Spleen (tissue), 11 donors: ENCODE measurements around the gene NSD1. TPM values are rescaled to one million over a fixed set of nuclear protein-coding genes. Genes with fewer than 3 reads are reported as not detected.
A peak's percentile ranks its signal among the peaks of the same experiment; 100 is the strongest.

ENCODE experiments used
- DNase-seq: peaks from one replicate; pipeline ENCODE4 v3.0.0-alpha.2; 2020
- H3K27ac ChIP-seq, 8 donors: fragments of 200-600 bp; sonication (generic) in 7 of 8; 1 replicate in 4 of 8; 2 replicates in 4 of 8; pipeline versions ENCODE4 v1.5.0 to v1.8.0; 2016 to 2021; ENCODE audit warnings: inconsistent platforms in 4 of 8, mild to moderate bottlenecking in 4 of 8, moderate library complexity in 1 of 8
- H3K27me3 ChIP-seq, 7 donors: fragments of 200-600 bp; sonication (generic) in 6 of 7; replicated peaks in 1 of 7; 1 replicate in 4 of 7; 2 replicates in 3 of 7; pipeline versions ENCODE4 v1.5.0 to v1.8.0; 2016 to 2021; ENCODE audit warnings: inconsistent platforms in 3 of 7, mild to moderate bottlenecking in 1 of 7
- H3K36me3 ChIP-seq, 6 donors: fragments of 200-600 bp; sonication (generic) in 5 of 6; 1 replicate in 4 of 6; 2 replicates in 2 of 6; pipeline versions ENCODE4 v1.5.0 to v1.8.0; 2016 to 2021; ENCODE audit warnings: inconsistent platforms in 2 of 6
- H3K4me1 ChIP-seq, 6 donors: fragments of 200-600 bp; sonication (generic) in 5 of 6; 1 replicate in 3 of 6; 2 replicates in 3 of 6; pipeline versions ENCODE4 v1.5.0 to v1.8.0; 2016 to 2021; ENCODE audit warnings: inconsistent platforms in 3 of 6
- H3K4me3 ChIP-seq, 8 donors: fragments of 200-600 bp; sonication (generic) in 7 of 8; 1 replicate in 4 of 8; 2 replicates in 4 of 8; pipeline versions ENCODE4 v1.5.0 to v1.8.0; 2016 to 2021; ENCODE audit warnings: inconsistent platforms in 4 of 8, mild to moderate bottlenecking in 4 of 8, moderate library complexity in 2 of 8
- H3K9me3 ChIP-seq, 8 donors: fragments of 200-600 bp; sonication (generic) in 7 of 8; 1 replicate in 4 of 8; 2 replicates in 4 of 8; pipeline versions ENCODE4 v1.5.0 to v1.8.0; 2016 to 2021; ENCODE audit warnings: inconsistent platforms in 4 of 8
- POLR2A ChIP-seq, 3 donors: fragments of 450-650 bp; IDR thresholded peaks; one replicate each; pipeline ENCODE4 v1.5.1; 2017; ENCODE audit warnings: antibody characterized with exemption in 3 of 3, mild to moderate bottlenecking in 1 of 3
- POLR2AphosphoS5 ChIP-seq, 3 donors: sonication (generic); formaldehyde crosslinking; IDR thresholded peaks; one replicate each; pipeline ENCODE4 v1.5.1; 2017; ENCODE audit warnings: antibody characterized with exemption in 3 of 3
- whole genome bisulfite sequencing, 5 donors: extraction: QIAGEN DNeasy Blood & Tissue Kit in 3 of 5; methylation state at CpG; one replicate each; pipeline versions ENCODE4 v1.1.5 to v1.1.7; 2013 to 2018; 5-methylcytosine and 5-hydroxymethylcytosine counted together
- intact Hi-C: fragments of 100-400 bp; cut with DNase I; formaldehyde crosslinking; loops from one replicate; pipeline ENCODE4 v1.15.0; 2023; ENCODE audit warnings: low total_unique reads
- polyA plus RNA-seq, 3 donors: library from polyadenylated mRNA; stranded (reverse); fragments of 200-250 nt; gene quantifications; one replicate each; pipeline ENCODE4 v1.2.1, GENCODE V29; 2013
- total RNA-seq, 7 donors: library from RNA; depleted of rRNA in 3 of 7; stranded (reverse); fragments of >200 nt in 3 of 7; fragmentation: NEBNext Ultra II Directional in 4 of 7; extraction: Animal tissue kit (Norgen Biotek cat#: 25700) in 4 of 7; gene quantifications; one replicate each; pipeline versions ENCODE4 v1.1.0 to v1.2.1, GENCODE V29; 2016 to 2021
- TF ChIP-seq, protein P1 (sequence below), 11 experiments: fragments of 200-600 bp in 7 of 11; fragments of 450-650 bp in 4 of 11; sonication (generic) in 4 of 11; IDR thresholded peaks in 8 of 11; conservative IDR thresholded peaks in 3 of 11; 1 replicate in 7 of 11; 2 replicates in 4 of 11; pipeline versions ENCODE4 v1.4.0 to v1.8.0; 2016 to 2021; ENCODE audit warnings: antibody characterized with exemption in 11 of 11, inconsistent platforms in 4 of 11, mild to moderate bottlenecking in 1 of 11
- donor health status: healthy with polysubstance abuse.
- donor health status: DM: no; HTN: no; CAD: no; lungs with moderate emphysema.
- donor health status: DM: no; HTN: no; CAD: no.
- donor health status: Bipolar disorder and iron deficiency.
- donor health status: healthy.
- donor health status: DM: no; HTN: no; CAD: no.
- donor health status: DM: yes; HTN: yes; CAD: no.

NSD1 gene
- total and polyA plus RNA-seq, 10 donors, result 4.1 to 130 (median 69.1) TPM

- TF ChIP-seq POLR2A (IDR thresholded peaks at IDR 0.05), result no peak
- TF ChIP-seq, protein P1, sequence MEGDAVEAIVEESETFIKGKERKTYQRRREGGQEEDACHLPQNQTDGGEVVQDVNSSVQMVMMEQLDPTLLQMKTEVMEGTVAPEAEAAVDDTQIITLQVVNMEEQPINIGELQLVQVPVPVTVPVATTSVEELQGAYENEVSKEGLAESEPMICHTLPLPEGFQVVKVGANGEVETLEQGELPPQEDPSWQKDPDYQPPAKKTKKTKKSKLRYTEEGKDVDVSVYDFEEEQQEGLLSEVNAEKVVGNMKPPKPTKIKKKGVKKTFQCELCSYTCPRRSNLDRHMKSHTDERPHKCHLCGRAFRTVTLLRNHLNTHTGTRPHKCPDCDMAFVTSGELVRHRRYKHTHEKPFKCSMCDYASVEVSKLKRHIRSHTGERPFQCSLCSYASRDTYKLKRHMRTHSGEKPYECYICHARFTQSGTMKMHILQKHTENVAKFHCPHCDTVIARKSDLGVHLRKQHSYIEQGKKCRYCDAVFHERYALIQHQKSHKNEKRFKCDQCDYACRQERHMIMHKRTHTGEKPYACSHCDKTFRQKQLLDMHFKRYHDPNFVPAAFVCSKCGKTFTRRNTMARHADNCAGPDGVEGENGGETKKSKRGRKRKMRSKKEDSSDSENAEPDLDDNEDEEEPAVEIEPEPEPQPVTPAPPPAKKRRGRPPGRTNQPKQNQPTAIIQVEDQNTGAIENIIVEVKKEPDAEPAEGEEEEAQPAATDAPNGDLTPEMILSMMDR (IDR thresholded peaks at IDR 0.05 in 8 of 11, conservative IDR thresholded peaks at IDR 0.05 in 3 of 11), result no peak
- TF ChIP-seq POLR2AphosphoS5 (IDR thresholded peaks at IDR 0.05), result no peak
- WGBS, 5 donors, result 96 to 97% (median 96%) methylated on average over 4 of the region's 4 CpGs
- Histone ChIP-seq H3K4me1 (no peaks in the 10 kb centered on the region), H3K27ac (no peak overlapping the region), H3K27me3 (no peaks in the 10 kb centered on the region), H3K36me3 (peaks cover 0 to 100% (median 72%) of the 10 kb centered on the region in 6 donors), H3K9me3 (no peaks in the 10 kb centered on the region), H3K4me3 (no peak overlapping the region)
- no peak for DNase-seq
- intact Hi-C loops, result no loop called here
Measured at GRCh38 chr5:177271113-177271512, 137.5 kb downstream of the NSD1 start.

GRCh38 chr5:177275883-177276282 is 142.3 kb downstream of the NSD1 start:
- H3K4me3 ChIP-seq, result no peak overlapping the region
- H3K27me3 ChIP-seq, result no peaks in the 10 kb centered on the region
- H3K4me1 ChIP-seq, result no peaks in the 10 kb centered on the region
- intact Hi-C loops, result no loop called here
- TF ChIP-seq, protein P1 (IDR thresholded peaks at IDR 0.05 in 8 of 11, conservative IDR thresholded peaks at IDR 0.05 in 3 of 11), result no peak
- TF ChIP-seq POLR2AphosphoS5 (IDR thresholded peaks at IDR 0.05) (no peak), POLR2A (IDR thresholded peaks at IDR 0.05) (no peak)
- H3K9me3 ChIP-seq, result no peaks in the 10 kb centered on the region
- H3K27ac ChIP-seq, result no peak overlapping the region
- peaks cover 0 to 100% (median 63%) of the 10 kb centered on the region in 6 donors for H3K36me3 ChIP-seq
- WGBS, 5 donors, result 81 to 97% (median 96%) methylated on average over 6 of the region's 6 CpGs
- no peak for DNase-seq

DNA sequence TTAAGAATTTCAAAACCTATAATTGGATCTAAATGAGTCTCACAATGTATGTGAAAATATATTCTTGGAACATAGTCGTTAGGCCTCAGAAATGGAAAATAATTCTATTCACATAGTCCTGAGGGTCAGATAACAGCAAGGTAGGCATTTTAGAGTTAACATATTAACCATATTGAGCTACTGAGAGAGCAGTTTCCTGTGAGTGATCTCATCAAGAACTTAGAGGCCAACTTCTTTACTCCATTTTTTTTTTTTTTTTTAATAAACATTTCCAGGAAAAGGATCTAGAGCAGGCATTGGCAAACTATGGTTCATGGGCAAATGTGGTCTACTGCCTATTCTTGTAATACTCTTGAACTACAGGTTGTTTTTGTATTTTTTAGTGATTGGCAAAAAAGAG is 143.3 kb downstream of the NSD1 start:
- no peak overlapping the region for H3K4me3 ChIP-seq
- H3K27me3 ChIP-seq, result no peaks in the 10 kb centered on the region
- TF ChIP-seq POLR2A (IDR thresholded peaks at IDR 0.05) (no peak), POLR2AphosphoS5 (IDR thresholded peaks at IDR 0.05) (no peak)
- TF ChIP-seq, protein P1 (IDR thresholded peaks at IDR 0.05 in 8 of 11, conservative IDR thresholded peaks at IDR 0.05 in 3 of 11), result no peak
- intact Hi-C loops, result no loop called here
- H3K9me3 ChIP-seq, result no peaks in the 10 kb centered on the region
- DNase-seq, result no peak
- 64 to 70% (median 67%) methylated on average over 1 of the region's 1 CpG for whole genome bisulfite sequencing, 5 donors
- peak overlapping the region in 5 of 8 donors; percentile 31 to 57 (median 47) for H3K27ac ChIP-seq
- H3K4me1 ChIP-seq, result no peaks in the 10 kb centered on the region
- peaks cover 0 to 100% (median 71%) of the 10 kb centered on the region in 6 donors for H3K36me3 ChIP-seq

- 88 to 97% (median 92%) methylated on average over 2 of the region's 2 CpGs for WGBS, 5 donors
- intact Hi-C loops, result no loop called here
- TF ChIP-seq POLR2AphosphoS5 (IDR thresholded peaks at IDR 0.05) (no peak), POLR2A (IDR thresholded peaks at IDR 0.05) (no peak)
- TF ChIP-seq, protein P1 (IDR thresholded peaks at IDR 0.05 in 8 of 11, conservative IDR thresholded peaks at IDR 0.05 in 3 of 11), result no peak
Measured at GRCh38 chr5:177288191-177288590, 154.6 kb downstream of the NSD1 start.

More at GRCh38 chr5:177288191-177288590, 154.6 kb downstream of the NSD1 start:
- H3K4me1 ChIP-seq, result peaks cover 0 to 16% (median 0%) of the 10 kb centered on the region in 6 donors
- no peak for DNase-seq
- no peak overlapping the region for H3K27ac ChIP-seq
- H3K4me3 ChIP-seq, result no peak overlapping the region
- no peaks in the 10 kb centered on the region for H3K9me3 ChIP-seq
- no peaks in the 10 kb centered on the region for H3K27me3 ChIP-seq
- peaks cover 4 to 100% (median 84%) of the 10 kb centered on the region in 6 donors for H3K36me3 ChIP-seq
